ENCODE measurements around the gene TMEM183A. TPM values are rescaled to one million over a fixed set of nuclear protein-coding genes. Genes with fewer than 3 reads are reported as not detected.
A peak's percentile ranks its signal among the peaks of the same experiment; 100 is the strongest.

TMEM183A gene
- total and polyA plus RNA-seq, 5 donors from 2014 or later, result 53.6 to 130 (median 66.0) TPM

DNA sequence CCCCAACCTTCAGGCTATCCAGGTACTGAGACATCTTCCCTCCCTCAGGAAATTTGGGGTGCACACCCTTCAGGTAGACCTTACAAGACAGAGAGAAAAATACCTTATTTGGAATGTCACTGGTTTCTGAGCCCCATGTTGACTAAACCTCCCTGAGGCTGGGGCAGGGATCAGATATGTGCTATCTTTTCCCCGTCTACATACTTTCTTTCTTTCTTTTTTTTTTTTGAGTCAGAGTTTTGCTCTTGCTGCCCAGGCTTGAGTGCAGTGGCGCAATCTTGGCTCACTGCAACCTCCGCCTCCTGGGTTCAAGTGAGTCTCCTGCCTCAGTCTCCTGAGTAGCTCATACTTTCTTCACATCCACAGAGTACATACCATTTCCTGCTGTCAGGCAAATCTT lies 41.8 kb upstream of the TMEM183A start:
- ATAC-seq (ENCODE audit: low read depth in 2 of 2), result no peak
- H3K4me3 ChIP-seq (ENCODE audit: low read depth, low read length), result no peak overlapping the region
- H3K9me3 ChIP-seq (ENCODE audit: control insufficient read depth in 2 of 2, low read length in 2 of 2), result no peaks in the 10 kb centered on the region
- Mint-ChIP-seq H3K9me3 (no peaks in the 10 kb centered on the region), H3K27ac (peak overlapping the region in 2 of 3 donors; percentile 47 to 92), H3K27me3 (peaks cover 5% of the 10 kb centered on the region), H3K36me3 (peaks cover 16% of the 10 kb centered on the region), H3K4me1 (peaks cover 5 to 35% (median 23%) of the 10 kb centered on the region in 4 donors), H3K4me3 (peak overlapping the region; percentile 82 to 97 (median 86))
- H3K27ac ChIP-seq (ENCODE audit: insufficient read depth, low read length, poor library complexity, severe bottlenecking), result peak overlapping the region; percentile 87
- no peak for DNase-seq
- peaks cover 22% of the 10 kb centered on the region for H3K4me1 ChIP-seq (ENCODE audit: control insufficient read depth, insufficient read depth, low read length, poor library complexity, severe bottlenecking)
- H3K27me3 ChIP-seq (ENCODE audit: control insufficient read depth, insufficient read depth, low read length), result no peaks in the 10 kb centered on the region
- peaks cover 18% of the 10 kb centered on the region for H3K36me3 ChIP-seq (ENCODE audit: control insufficient read depth, insufficient read depth, low read length)

DNA sequence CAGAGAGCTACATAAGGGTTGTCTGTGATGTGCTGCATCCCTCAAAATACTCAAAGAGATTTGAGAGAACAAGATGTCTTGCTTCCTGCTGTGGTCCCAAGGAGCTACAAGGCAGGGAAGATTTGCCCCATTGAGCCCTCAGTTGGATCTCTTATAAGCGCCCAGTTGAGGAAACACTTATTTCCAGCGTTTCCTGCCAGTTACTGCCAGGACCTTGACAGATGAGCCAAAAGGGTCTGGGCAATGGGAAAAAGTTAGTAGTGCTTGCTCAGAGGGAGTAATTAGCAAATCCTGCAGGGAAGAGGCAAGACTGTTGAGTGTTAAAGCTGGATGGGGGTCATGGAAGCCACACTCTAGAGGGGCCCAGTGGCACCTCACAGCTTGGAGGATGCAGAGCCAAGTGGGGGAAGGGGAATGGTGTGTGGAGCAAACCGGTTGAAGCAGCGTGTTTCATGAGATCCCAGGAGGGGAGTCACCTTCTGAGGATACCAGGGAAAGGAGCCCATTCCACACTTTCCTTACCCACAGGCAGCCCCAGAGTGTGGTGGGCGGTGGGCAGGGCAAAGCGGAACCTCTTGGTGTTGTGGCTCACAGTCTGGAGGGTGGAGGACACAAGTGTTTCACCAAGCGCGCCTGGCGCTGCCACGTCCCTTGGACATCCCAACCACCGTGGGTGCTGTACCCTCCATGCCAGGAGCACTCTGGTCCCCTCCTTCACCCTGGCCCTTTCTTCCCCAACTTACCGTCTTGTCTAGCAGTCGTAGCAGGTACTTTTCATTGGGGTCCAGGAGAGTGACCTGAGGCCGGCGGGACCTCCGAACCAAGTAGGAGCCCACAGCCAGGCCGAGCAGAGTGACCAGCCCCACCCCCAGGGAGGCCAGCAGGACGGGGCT lies 40.9 kb upstream of the TMEM183A start:
- peak overlapping the region; percentile 82 to 97 (median 86) for H3K4me3 Mint-ChIP-seq
- Histone ChIP-seq H3K27me3 (ENCODE audit: control insufficient read depth, insufficient read depth, low read length) (no peaks in the 10 kb centered on the region), H3K4me1 (ENCODE audit: control insufficient read depth, insufficient read depth, low read length, poor library complexity, severe bottlenecking) (peaks cover 22% of the 10 kb centered on the region), H3K9me3 (ENCODE audit: control insufficient read depth in 2 of 2, low read length in 2 of 2) (no peaks in the 10 kb centered on the region), H3K4me3 (ENCODE audit: low read depth, low read length) (no peak overlapping the region), H3K27ac (ENCODE audit: insufficient read depth, low read length, poor library complexity, severe bottlenecking) (peak overlapping the region; percentile 87), H3K36me3 (ENCODE audit: control insufficient read depth, insufficient read depth, low read length) (peaks cover 18% of the 10 kb centered on the region)
- H3K9me3 Mint-ChIP-seq, result no peaks in the 10 kb centered on the region
- DNase-seq (no peak), ATAC-seq (ENCODE audit: low read depth in 2 of 2) (no peak)
- H3K27ac Mint-ChIP-seq, result peak overlapping the region; percentile 47 to 92 (median 92)
- H3K4me1 Mint-ChIP-seq, result peaks cover 5 to 35% (median 23%) of the 10 kb centered on the region in 4 donors
- peaks cover 5% of the 10 kb centered on the region for H3K27me3 Mint-ChIP-seq
- H3K36me3 Mint-ChIP-seq, result peaks cover 16% of the 10 kb centered on the region

GRCh38 chr1:202967684-202968281 lies 39.4 kb upstream of the TMEM183A start:
- Histone ChIP-seq H3K9me3 (ENCODE audit: control insufficient read depth in 2 of 2, low read length in 2 of 2) (no peaks in the 10 kb centered on the region), H3K27ac (ENCODE audit: insufficient read depth, low read length, poor library complexity, severe bottlenecking) (peak overlapping the region; percentile 87), H3K4me3 (ENCODE audit: low read depth, low read length) (peak overlapping the region; percentile 85), H3K4me1 (ENCODE audit: control insufficient read depth, insufficient read depth, low read length, poor library complexity, severe bottlenecking) (peaks cover 22% of the 10 kb centered on the region), H3K27me3 (ENCODE audit: control insufficient read depth, insufficient read depth, low read length) (no peaks in the 10 kb centered on the region), H3K36me3 (ENCODE audit: control insufficient read depth, insufficient read depth, low read length) (peaks cover 11% of the 10 kb centered on the region)
- Mint-ChIP-seq H3K27ac (peak overlapping the region; percentile 78 to 95 (median 93)), H3K9me3 (no peaks in the 10 kb centered on the region), H3K36me3 (peaks cover 14% of the 10 kb centered on the region), H3K4me3 (peak overlapping the region; percentile 93 to 99 (median 96)), H3K4me1 (peaks cover 5 to 35% (median 23%) of the 10 kb centered on the region in 4 donors), H3K27me3 (peaks cover 12% of the 10 kb centered on the region)
- DNase-seq (peak in 2 of 3 donors; percentile 26 to 67), ATAC-seq (ENCODE audit: low read depth in 2 of 2) (peak in 1 of 2 donors; percentile 7)

GRCh38 chr1:202968351-202968750 lies 38.8 kb upstream of the TMEM183A start:
- peaks cover 22% of the 10 kb centered on the region for H3K4me1 ChIP-seq (ENCODE audit: control insufficient read depth, insufficient read depth, low read length, poor library complexity, severe bottlenecking)
- H3K36me3 ChIP-seq (ENCODE audit: control insufficient read depth, insufficient read depth, low read length), result peaks cover 9% of the 10 kb centered on the region
- Mint-ChIP-seq H3K9me3 (no peaks in the 10 kb centered on the region), H3K36me3 (peaks cover 9% of the 10 kb centered on the region), H3K4me1 (peaks cover 5 to 35% (median 22%) of the 10 kb centered on the region in 4 donors), H3K4me3 (peak overlapping the region; percentile 93 to 99 (median 96)), H3K27me3 (peaks cover 12% of the 10 kb centered on the region), H3K27ac (peak overlapping the region in 2 of 3 donors; percentile 93 to 95)
- ATAC-seq (ENCODE audit: low read depth in 2 of 2), result no peak
- peak overlapping the region; percentile 87 for H3K27ac ChIP-seq (ENCODE audit: insufficient read depth, low read length, poor library complexity, severe bottlenecking)
- no peaks in the 10 kb centered on the region for H3K27me3 ChIP-seq (ENCODE audit: control insufficient read depth, insufficient read depth, low read length)
- no peaks in the 10 kb centered on the region for H3K9me3 ChIP-seq (ENCODE audit: control insufficient read depth in 2 of 2, low read length in 2 of 2)
- DNase-seq, result no peak
- H3K4me3 ChIP-seq (ENCODE audit: low read depth, low read length), result peak overlapping the region; percentile 85

GRCh38 chr1:202968895-202969295 lies 38.3 kb upstream of the TMEM183A start:
- no peaks in the 10 kb centered on the region for H3K27me3 ChIP-seq (ENCODE audit: control insufficient read depth, insufficient read depth, low read length)
- peaks cover 22% of the 10 kb centered on the region for H3K4me1 ChIP-seq (ENCODE audit: control insufficient read depth, insufficient read depth, low read length, poor library complexity, severe bottlenecking)
- DNase-seq (peak in 2 of 3 donors; percentile 37 to 77), ATAC-seq (ENCODE audit: low read depth in 2 of 2) (peak; percentile 20 to 36)
- Mint-ChIP-seq H3K4me3 (peak overlapping the region; percentile 36 to 97 (median 64)), H3K9me3 (no peaks in the 10 kb centered on the region), H3K4me1 (peaks cover 5 to 35% (median 21%) of the 10 kb centered on the region in 4 donors), H3K36me3 (peaks cover 5% of the 10 kb centered on the region), H3K27me3 (peaks cover 17% of the 10 kb centered on the region), H3K27ac (peak overlapping the region; percentile 63 to 95 (median 70))
- H3K4me3 ChIP-seq (ENCODE audit: low read depth, low read length), result no peak overlapping the region
- peaks cover 4% of the 10 kb centered on the region for H3K36me3 ChIP-seq (ENCODE audit: control insufficient read depth, insufficient read depth, low read length)
- H3K27ac ChIP-seq (ENCODE audit: insufficient read depth, low read length, poor library complexity, severe bottlenecking), result no peak overlapping the region
- no peaks in the 10 kb centered on the region for H3K9me3 ChIP-seq (ENCODE audit: control insufficient read depth in 2 of 2, low read length in 2 of 2)

GRCh38 chr1:202972046-202972445 lies 35.1 kb upstream of the TMEM183A start:
- Histone ChIP-seq H3K9me3 (ENCODE audit: control insufficient read depth in 2 of 2, low read length in 2 of 2) (no peaks in the 10 kb centered on the region), H3K27ac (ENCODE audit: insufficient read depth, low read length, poor library complexity, severe bottlenecking) (no peak overlapping the region), H3K36me3 (ENCODE audit: control insufficient read depth, insufficient read depth, low read length) (no peaks in the 10 kb centered on the region), H3K4me3 (ENCODE audit: low read depth, low read length) (no peak overlapping the region), H3K27me3 (ENCODE audit: control insufficient read depth, insufficient read depth, low read length) (peaks cover 8% of the 10 kb centered on the region), H3K4me1 (ENCODE audit: control insufficient read depth, insufficient read depth, low read length, poor library complexity, severe bottlenecking) (peaks cover 13% of the 10 kb centered on the region)
- H3K9me3 Mint-ChIP-seq, result no peaks in the 10 kb centered on the region
- ATAC-seq (ENCODE audit: low read depth in 2 of 2) (no peak), DNase-seq (no peak)
- H3K4me1 Mint-ChIP-seq, result peaks cover 5 to 18% (median 16%) of the 10 kb centered on the region in 4 donors
- peaks cover 41% of the 10 kb centered on the region for H3K27me3 Mint-ChIP-seq
- H3K4me3 Mint-ChIP-seq, result peak overlapping the region in 2 of 4 donors; percentile 27 to 51
- H3K27ac Mint-ChIP-seq, result no peak overlapping the region
- no peaks in the 10 kb centered on the region for H3K36me3 Mint-ChIP-seq

GRCh38 chr1:202974856-202975255 lies 32.3 kb upstream of the TMEM183A start:
- H3K4me1 ChIP-seq (ENCODE audit: control insufficient read depth, insufficient read depth, low read length, poor library complexity, severe bottlenecking), result no peaks in the 10 kb centered on the region
- Mint-ChIP-seq H3K4me3 (peak overlapping the region in 2 of 4 donors; percentile 1 to 49), H3K9me3 (no peaks in the 10 kb centered on the region), H3K36me3 (no peaks in the 10 kb centered on the region), H3K27ac (no peak overlapping the region), H3K4me1 (no peaks in the 10 kb centered on the region), H3K27me3 (peaks cover 56% of the 10 kb centered on the region)
- H3K36me3 ChIP-seq (ENCODE audit: control insufficient read depth, insufficient read depth, low read length), result no peaks in the 10 kb centered on the region
- H3K9me3 ChIP-seq (ENCODE audit: control insufficient read depth in 2 of 2, low read length in 2 of 2), result no peaks in the 10 kb centered on the region
- peaks cover 14% of the 10 kb centered on the region for H3K27me3 ChIP-seq (ENCODE audit: control insufficient read depth, insufficient read depth, low read length)
- H3K4me3 ChIP-seq (ENCODE audit: low read depth, low read length), result no peak overlapping the region
- H3K27ac ChIP-seq (ENCODE audit: insufficient read depth, low read length, poor library complexity, severe bottlenecking), result no peak overlapping the region
- ATAC-seq (ENCODE audit: low read depth in 2 of 2), result no peak
- DNase-seq, result no peak
